Chondrocyte (in vitro differentiated cells): ENCODE measurements around the gene ARF6. TPM values are rescaled to one million over a fixed set of nuclear protein-coding genes. Genes with fewer than 3 reads are reported as not detected.

Experiments
- DNase-seq: peaks from one replicate; pipeline ENCODE4 v3.0.0; 2021; ENCODE audit warnings: mixed read lengths, low spot score
- H3K27ac Mint-ChIP-seq: one replicate; pipeline ENCODE4 v1.8.0; 2021; ENCODE audit warnings: mild to moderate bottlenecking, moderate library complexity, mixed read lengths; ENCODE audit not compliant: unreplicated experiment
- H3K27me3 Mint-ChIP-seq: 2 replicates; pipeline ENCODE4 v1.8.0; 2021; ENCODE audit warnings: low read depth, mixed read lengths
- H3K36me3 Mint-ChIP-seq: 2 replicates; pipeline ENCODE4 v1.8.0; 2021; ENCODE audit warnings: low read depth, mixed read lengths
- H3K4me1 Mint-ChIP-seq: 2 replicates; pipeline ENCODE4 v1.8.0; 2021; ENCODE audit warnings: low read depth, mild to moderate bottlenecking, mixed read lengths
- H3K4me3 Mint-ChIP-seq: one replicate; pipeline ENCODE4 v1.8.0; 2021; ENCODE audit warnings: mild to moderate bottlenecking, moderate library complexity, mixed read lengths; ENCODE audit not compliant: unreplicated experiment
- H3K9me3 Mint-ChIP-seq: 2 replicates; pipeline ENCODE4 v1.8.0; 2021; ENCODE audit warnings: low read depth, mixed read lengths
- CTCF ChIP-seq: fragments of 200-600 bp; sonication (generic); IDR thresholded peaks from 2 replicates; pipeline ENCODE4 v1.5.0; 2021; ENCODE audit warnings: antibody characterized with exemption, mild to moderate bottlenecking, moderate library complexity
- total RNA-seq: library from RNA; stranded (reverse); gene quantifications from 3 replicates; pipeline ENCODE4 v1.2.1, GENCODE V29; 2021

ARF6 gene
- total RNA-seq, 1 donor from 2014 or later, result 53.2 TPM

DNA sequence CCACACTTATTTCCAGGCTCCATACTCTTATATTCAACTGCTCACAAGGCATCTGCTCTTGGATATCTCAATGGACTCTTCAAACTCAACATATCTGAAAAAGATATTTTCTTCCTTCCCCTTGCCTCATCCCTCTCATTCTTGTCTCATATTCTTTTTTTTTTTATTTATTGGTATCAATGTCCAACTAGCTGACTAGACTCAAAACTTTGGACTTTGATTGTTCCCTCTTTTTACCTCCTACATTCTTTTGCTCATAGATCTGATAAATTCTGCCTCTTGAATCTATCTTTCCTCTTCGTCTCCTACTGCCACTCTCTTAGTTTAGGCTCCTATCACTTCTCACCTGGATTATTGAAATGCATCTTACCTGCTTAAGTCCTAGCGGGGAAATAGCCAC lies 25.8 kb downstream of the ARF6 start:
- TF ChIP-seq CTCF, result no peak
- Mint-ChIP-seq H3K4me1 (peaks cover 6% of the 10 kb centered on the region), H3K27me3 (no peaks in the 10 kb centered on the region), H3K4me3 (no peak overlapping the region), H3K36me3 (no peaks in the 10 kb centered on the region), H3K27ac (no peak overlapping the region), H3K9me3 (no peaks in the 10 kb centered on the region)
- DNase-seq, result no peak

DNA sequence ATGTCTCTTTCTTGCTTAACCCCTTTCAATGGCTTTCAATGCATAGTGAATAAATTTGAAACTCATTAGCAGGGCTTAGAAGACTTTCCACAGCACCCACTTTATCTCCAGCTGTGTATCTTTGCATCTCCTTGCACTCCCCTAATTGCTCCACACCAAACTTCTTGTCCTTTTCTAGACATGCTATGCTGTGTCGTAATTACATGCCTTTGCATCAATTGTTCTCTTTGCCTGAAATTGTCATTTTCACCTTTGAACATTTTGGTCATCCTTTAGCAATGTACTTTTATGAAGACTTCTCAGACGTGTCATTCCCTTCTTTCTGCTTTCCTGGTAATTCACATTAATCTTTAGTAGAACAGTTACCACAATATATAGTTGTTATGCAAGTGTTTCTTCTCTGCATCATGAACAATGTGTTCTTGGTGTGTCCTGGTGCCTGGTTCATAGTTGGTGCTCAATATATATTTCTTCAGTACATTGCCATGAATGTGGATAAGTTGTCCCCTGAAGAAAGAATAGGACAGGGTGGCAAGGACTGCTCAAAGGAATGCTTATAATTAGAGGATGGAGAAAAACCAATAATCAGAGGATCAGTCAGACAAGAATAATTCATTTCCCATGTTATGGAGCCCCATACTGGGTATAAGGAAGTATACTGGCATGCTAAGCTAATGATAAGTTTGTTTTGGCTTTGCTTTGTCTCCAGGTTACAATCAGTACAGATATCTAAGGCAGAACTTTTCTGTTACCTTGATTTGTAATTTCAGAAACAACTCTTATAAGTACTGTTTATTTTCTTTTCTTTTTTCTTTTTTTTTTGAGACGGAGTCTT lies 27.2 kb downstream of the ARF6 start:
- H3K27ac Mint-ChIP-seq, result no peak overlapping the region
- H3K27me3 Mint-ChIP-seq, result no peaks in the 10 kb centered on the region
- no peaks in the 10 kb centered on the region for H3K36me3 Mint-ChIP-seq
- H3K4me3 Mint-ChIP-seq, result no peak overlapping the region
- no peaks in the 10 kb centered on the region for H3K9me3 Mint-ChIP-seq
- no peak for TF ChIP-seq CTCF
- H3K4me1 Mint-ChIP-seq, result peaks cover 3% of the 10 kb centered on the region
- no peak for DNase-seq

GRCh38 chr14:49920935-49921334 lies 28.1 kb downstream of the ARF6 start:
- Mint-ChIP-seq H3K36me3 (no peaks in the 10 kb centered on the region), H3K4me1 (no peaks in the 10 kb centered on the region)

GRCh38 chr14:49921401-49921800 lies 28.5 kb downstream of the ARF6 start:
- Mint-ChIP-seq H3K4me3 (no peak overlapping the region), H3K36me3 (no peaks in the 10 kb centered on the region), H3K27me3 (no peaks in the 10 kb centered on the region), H3K4me1 (no peaks in the 10 kb centered on the region), H3K9me3 (no peaks in the 10 kb centered on the region), H3K27ac (no peak overlapping the region)
- no peak for DNase-seq
- TF ChIP-seq CTCF, result no peak

More at GRCh38 chr14:49920935-49921334, 28.1 kb downstream of the ARF6 start:
- no peak for TF ChIP-seq CTCF
- Mint-ChIP-seq H3K9me3 (no peaks in the 10 kb centered on the region), H3K27me3 (no peaks in the 10 kb centered on the region), H3K27ac (no peak overlapping the region), H3K4me3 (no peak overlapping the region)
- DNase-seq, result no peak

- TF ChIP-seq CTCF, result no peak
- Mint-ChIP-seq H3K27ac (no peak overlapping the region), H3K4me1 (peaks cover 11% of the 10 kb centered on the region)
Observed at GRCh38 chr14:49923442-49923841, 30.6 kb downstream of the ARF6 start.

More at GRCh38 chr14:49923442-49923841, 30.6 kb downstream of the ARF6 start:
- H3K36me3 Mint-ChIP-seq, result no peaks in the 10 kb centered on the region
- no peak overlapping the region for H3K4me3 Mint-ChIP-seq
- no peaks in the 10 kb centered on the region for H3K9me3 Mint-ChIP-seq
- no peaks in the 10 kb centered on the region for H3K27me3 Mint-ChIP-seq
- DNase-seq, result no peak
